NCI-H128 (cell line): ENCODE results near the gene UGT2B28.
"Not testable (repeated sequence)": the region's sequence is repeated elsewhere in the genome, so short reads cannot be mapped to it uniquely, and the experiment has no call there.

ENCODE experiments used
- DNase-seq: peaks from one replicate; lab custom pipeline; 2025; ENCODE audit not compliant: unreplicated experiment; lab: John Stamatoyannopoulos, UW

UGT2B28 gene

DNA sequence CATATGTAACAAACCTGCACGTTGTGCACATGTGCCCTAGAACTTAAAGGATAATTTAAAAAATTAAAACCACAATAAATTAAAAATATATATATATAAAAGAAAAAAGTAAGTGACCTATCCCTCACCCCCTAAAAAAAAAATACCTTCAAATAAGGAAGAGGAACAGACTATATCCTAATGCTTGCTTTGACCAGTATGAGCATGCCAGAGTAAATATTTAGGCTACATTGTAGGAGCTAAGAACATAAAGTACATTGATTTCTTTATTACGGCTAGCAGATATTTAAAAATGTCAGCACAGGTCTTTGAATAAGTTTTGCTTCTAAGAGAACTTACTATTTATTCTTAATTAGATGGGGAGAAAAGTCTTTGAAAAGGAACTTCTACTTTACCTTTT, 62.8 kb downstream of the UGT2B28 start:
- not testable (repeated sequence) for DNase-seq

DNA sequence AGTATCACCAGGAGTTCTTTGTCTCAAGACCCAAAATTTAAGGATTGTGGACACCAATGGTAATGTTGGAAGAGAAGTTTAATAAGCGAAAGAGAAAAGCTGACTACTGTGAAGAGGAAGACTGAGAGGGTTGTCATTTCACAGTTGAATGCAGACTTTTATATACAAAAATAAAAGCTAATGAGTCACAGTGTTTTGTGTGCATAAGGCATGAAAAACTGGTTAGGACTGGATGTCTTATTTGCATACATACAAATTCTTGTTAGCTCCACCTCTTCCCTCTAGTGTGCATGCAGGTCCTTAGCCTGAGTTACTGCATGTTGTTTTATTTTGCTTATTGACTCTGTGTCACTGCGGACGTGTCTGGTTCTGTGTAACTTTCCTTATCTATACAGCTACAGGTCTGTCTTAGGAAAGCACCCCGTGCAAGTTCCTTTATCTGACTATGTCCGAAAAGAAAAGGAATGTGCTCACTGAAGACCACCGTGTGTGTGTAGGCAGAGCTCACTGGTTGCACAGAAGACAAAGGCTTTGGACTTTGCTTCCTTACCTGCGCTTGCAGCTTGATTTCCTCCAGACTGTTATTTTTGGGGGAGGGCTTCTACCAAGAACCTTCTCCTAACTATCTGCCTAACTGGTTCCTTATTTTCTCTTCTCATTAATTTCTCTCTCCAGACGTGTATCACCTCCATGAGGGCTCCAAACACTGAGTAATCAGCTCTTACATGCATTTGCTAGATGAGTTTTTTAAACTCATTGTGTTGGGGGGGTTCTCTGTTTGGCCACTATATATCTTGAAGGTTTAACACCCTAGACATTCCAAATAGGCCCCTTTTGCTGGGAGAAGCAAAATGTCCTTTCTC, 63.5 kb downstream of the UGT2B28 start:
- not testable (repeated sequence) for DNase-seq
